HCT116 (cell line): ENCODE data around the gene SLC41A3. TPM values are rescaled to one million over a fixed set of nuclear protein-coding genes. Genes with fewer than 3 reads are reported as not detected.

Experiments
- ATAC-seq: fragments of 200-7000 bp; cut with Tn5 transposase; 2 replicates; pipeline ENCODE4 v1.9.1; 2020; ENCODE audit warnings: mild to moderate bottlenecking, moderate library complexity
- BruUV-seq: library from RNA; stranded (reverse); fragments of 400-500 nt; replicated peaks from 2 replicates; lab custom pipeline; 2021; lab: Mats Ljungman, UMichigan
- CTCF ChIA-PET: fragments of 300-600 bp; sonication (Branson Sonifier 250); formaldehyde crosslinking; loops from one replicate; lab custom pipeline; 2021; ENCODE audit warnings: antibody characterized with exemption; lab: Charles Lee
- POLR2A ChIA-PET: fragments of 300-600, 350-600 bp; sonication (Branson Sonifier 250); formaldehyde crosslinking; loops from one replicate; lab custom pipeline; 2021; ENCODE audit warnings: antibody characterized with exemption; lab: Charles Lee
- RAD21 ChIA-PET, 2 experiments: fragments of 300-600 bp; sonication (Branson Sonifier 250); formaldehyde crosslinking; loops; one replicate each; lab custom pipeline; 2023; ENCODE audit warnings: low total read pairs in 2 of 2; ENCODE audit not compliant: uncharacterized antibody in 2 of 2, unreplicated experiment in 2 of 2, low non-redundant PET in 1 of 2; lab: Charles Lee
- DNase-seq: peaks from one replicate; pipeline ENCODE4 v3.0.0-alpha.2; 2010; ENCODE audit warnings: low read depth, low spot score
- H2AFZ ChIP-seq: fragments of 200-600 bp; shearing (Covaris generic), sonication (generic); 2 replicates; pipeline ENCODE4 v1.6.1; 2017; ENCODE audit warnings: low read depth, mixed run types, mixed read lengths, antibody characterized with exemption, low read length; ENCODE audit not compliant: poor library complexity, severe bottlenecking
- H3K27ac ChIP-seq: 2 replicates; pipeline ENCODE4 v1.5.1; 2012; ENCODE audit warnings: low read depth, low read length
- H3K27me3 ChIP-seq: fragments of 200-600 bp; sonication (generic); 2 replicates; pipeline ENCODE4 v1.6.1; 2016; ENCODE audit warnings: mixed run types, low read length, mixed read lengths; ENCODE audit not compliant: insufficient read depth
- H3K36me3 ChIP-seq, 2 experiments: fragments of 200-500 bp in 1 of 2; fragments of 200-600 bp in 1 of 2; sonication (Bioruptor generic) in 1 of 2; sonication (generic) in 1 of 2; 2 replicates each; pipeline versions ENCODE4 v1.5.1 to v1.6.1; 2014 to 2016; ENCODE audit warnings: low read length in 2 of 2, inconsistent platforms in 1 of 2, mixed read lengths in 1 of 2, mixed run types in 1 of 2; ENCODE audit not compliant: insufficient read depth in 2 of 2, control insufficient read depth in 1 of 2
- H3K4me1 ChIP-seq, 2 experiments: fragments of 200-600 bp in 1 of 2; sonication (generic) in 1 of 2; 2 replicates each; pipeline versions ENCODE4 v1.5.1 to v1.6.1; 2012 to 2017; ENCODE audit warnings: low read length in 2 of 2, inconsistent platforms in 1 of 2, mild to moderate bottlenecking in 1 of 2, mixed read lengths in 1 of 2, mixed run types in 1 of 2, moderate library complexity in 1 of 2; ENCODE audit not compliant: insufficient read depth in 2 of 2, control insufficient read depth in 1 of 2
- H3K4me2 ChIP-seq: fragments of 200-600 bp; sonication (generic); 2 replicates; pipeline ENCODE4 v1.6.1; 2017; ENCODE audit warnings: mixed run types, low read length, mixed read lengths
- H3K4me3 ChIP-seq, 2 experiments: fragments of 200-600 bp in 1 of 2; sonication (generic) in 1 of 2; replicated peaks in 1 of 2; 2 replicates each; pipeline ENCODE4 v1.5.1; 2011 to 2016; ENCODE audit warnings: low read length in 2 of 2, control low read depth in 1 of 2, low read depth in 1 of 2, mild to moderate bottlenecking in 1 of 2, mixed read lengths in 1 of 2, mixed run types in 1 of 2
- H3K79me2 ChIP-seq: fragments of 200-600 bp; sonication (generic); 2 replicates; pipeline ENCODE4 v1.6.1; 2017; ENCODE audit warnings: mild to moderate bottlenecking, mixed run types, low read length, moderate library complexity, mixed read lengths; ENCODE audit not compliant: insufficient read depth
- H3K9ac ChIP-seq: fragments of 200-600 bp; sonication (generic); 2 replicates; pipeline ENCODE4 v1.6.1; 2016; ENCODE audit warnings: low read length, mixed read lengths
- H3K9me2 ChIP-seq: fragments of 200-600 bp; sonication (generic), shearing (Covaris generic); 2 replicates; pipeline ENCODE4 v1.6.1; 2017; ENCODE audit warnings: mixed run types, mild to moderate bottlenecking, moderate library complexity; ENCODE audit not compliant: insufficient read depth
- H3K9me3 ChIP-seq, 2 experiments: fragments of 200-500 bp in 1 of 2; fragments of 200-600 bp in 1 of 2; sonication (Bioruptor generic) in 1 of 2; sonication (generic) in 1 of 2; 2 replicates each; pipeline ENCODE4 v1.6.1; 2014 to 2017; ENCODE audit warnings: low read length in 2 of 2, mixed read lengths in 2 of 2, inconsistent platforms in 1 of 2, low read depth in 1 of 2, mild to moderate bottlenecking in 1 of 2, mixed run types in 1 of 2, moderate library complexity in 1 of 2; ENCODE audit not compliant: control insufficient read depth in 1 of 2, insufficient read depth in 1 of 2
- H4K20me1 ChIP-seq: fragments of 200-600 bp; sonication (generic), shearing (Covaris generic); 2 replicates; pipeline ENCODE4 v1.6.1; 2017; ENCODE audit warnings: mixed run types, mild to moderate bottlenecking, moderate library complexity; ENCODE audit not compliant: insufficient read depth
- EGR1 ChIP-seq: IDR thresholded peaks from 2 replicates; pipeline ENCODE4 v1.6.1; 2012; ENCODE audit warnings: low read depth
- EZH2 ChIP-seq: fragments of 200-600 bp; sonication (generic); IDR thresholded peaks from 2 replicates; pipeline ENCODE4 v1.6.1; 2017; ENCODE audit warnings: antibody characterized with exemption, mixed run types
- EZH2phosphoT487 ChIP-seq: fragments of 200-600 bp; IDR thresholded peaks from 2 replicates; pipeline ENCODE4 v1.6.1; 2018; ENCODE audit warnings: antibody characterized with exemption, borderline replicate concordance
- SIN3A ChIP-seq: IDR thresholded peaks from 2 replicates; pipeline ENCODE4 v1.6.1; 2012; ENCODE audit warnings: low read depth
- SP1 ChIP-seq: IDR thresholded peaks from 2 replicates; pipeline ENCODE4 v1.6.1; 2012; ENCODE audit warnings: low read depth
- SRF ChIP-seq: IDR thresholded peaks from 2 replicates; pipeline ENCODE4 v1.6.1; 2012; ENCODE audit warnings: low read depth
- YY1 ChIP-seq: IDR thresholded peaks from 2 replicates; pipeline ENCODE4 v1.6.1; 2011; ENCODE audit warnings: low read length, low read depth, moderate library complexity, mild to moderate bottlenecking; ENCODE audit not compliant: insufficient replicate concordance; ENCODE audit errors: extremely low read depth
- ZFX ChIP-seq: fragments of 450-650 bp; IDR thresholded peaks from 2 replicates; pipeline ENCODE4 v1.6.1; 2017
- ZNF274 ChIP-seq: fragments of 200-500 bp; sonication (Bioruptor generic); IDR thresholded peaks from 2 replicates; pipeline ENCODE4 v1.6.1; 2014; ENCODE audit warnings: mild to moderate bottlenecking, low read depth, low read length, inconsistent platforms
- intact Hi-C: fragments of 100-400 bp; cut with micrococcal nuclease; formaldehyde crosslinking; loops from 2 replicates; pipeline ENCODE4 v1.10.0; 2022
- total RNA-seq: library from RNA; stranded (reverse); gene quantifications from one replicate; pipeline ENCODE4 v1.2.1, GENCODE V29; 2021; ENCODE audit not compliant: unreplicated experiment
- TF ChIP-seq, protein P1 (sequence below): IDR thresholded peaks from 2 replicates; pipeline ENCODE4 v1.6.1; 2012; ENCODE audit warnings: low read depth
- TF ChIP-seq, protein P2 (sequence below): IDR thresholded peaks from 2 replicates; pipeline ENCODE4 v1.6.1; 2012
- TF ChIP-seq, protein P3 (sequence below), 3 experiments: fragments of 200-600 bp in 1 of 3; sonication (generic) in 1 of 3; IDR thresholded peaks in 2 of 3; conservative IDR thresholded peaks in 1 of 3; 2 replicates each; pipeline ENCODE4 v1.5.1; 2012 to 2017; ENCODE audit warnings: low read depth in 2 of 3, low read length in 2 of 3, antibody characterized with exemption in 1 of 3, borderline replicate concordance in 1 of 3, control low read depth in 1 of 3, mild to moderate bottlenecking in 1 of 3, mixed read lengths in 1 of 3, mixed run types in 1 of 3, moderate library complexity in 1 of 3; ENCODE audit not compliant: insufficient read depth in 1 of 3

Gene SLC41A3
- total RNA-seq, 1 experiment from 2014 or later = 45.9 TPM

DNA sequence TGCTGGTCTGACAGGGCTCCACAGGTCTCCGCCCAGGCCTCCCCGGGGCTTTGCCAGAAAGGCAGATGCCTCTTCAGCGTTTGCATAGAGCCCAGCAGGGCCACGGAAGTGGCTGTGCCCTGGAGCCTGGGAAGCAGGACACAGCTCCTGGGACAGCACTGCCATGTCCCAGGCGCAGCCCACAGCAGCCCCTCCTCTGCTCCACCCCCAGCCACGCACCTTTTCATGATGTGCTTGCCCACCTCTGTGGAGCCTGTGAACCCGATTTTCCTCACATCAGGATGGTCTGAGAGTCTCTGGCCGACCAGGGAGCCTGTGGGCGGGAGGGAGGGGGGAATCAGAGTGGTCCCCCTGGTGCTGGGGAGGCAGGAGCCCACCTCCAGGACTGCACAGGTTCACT, 33.9 kb upstream of the SLC41A3 start (continued):
- TF ChIP-seq, protein P1, sequence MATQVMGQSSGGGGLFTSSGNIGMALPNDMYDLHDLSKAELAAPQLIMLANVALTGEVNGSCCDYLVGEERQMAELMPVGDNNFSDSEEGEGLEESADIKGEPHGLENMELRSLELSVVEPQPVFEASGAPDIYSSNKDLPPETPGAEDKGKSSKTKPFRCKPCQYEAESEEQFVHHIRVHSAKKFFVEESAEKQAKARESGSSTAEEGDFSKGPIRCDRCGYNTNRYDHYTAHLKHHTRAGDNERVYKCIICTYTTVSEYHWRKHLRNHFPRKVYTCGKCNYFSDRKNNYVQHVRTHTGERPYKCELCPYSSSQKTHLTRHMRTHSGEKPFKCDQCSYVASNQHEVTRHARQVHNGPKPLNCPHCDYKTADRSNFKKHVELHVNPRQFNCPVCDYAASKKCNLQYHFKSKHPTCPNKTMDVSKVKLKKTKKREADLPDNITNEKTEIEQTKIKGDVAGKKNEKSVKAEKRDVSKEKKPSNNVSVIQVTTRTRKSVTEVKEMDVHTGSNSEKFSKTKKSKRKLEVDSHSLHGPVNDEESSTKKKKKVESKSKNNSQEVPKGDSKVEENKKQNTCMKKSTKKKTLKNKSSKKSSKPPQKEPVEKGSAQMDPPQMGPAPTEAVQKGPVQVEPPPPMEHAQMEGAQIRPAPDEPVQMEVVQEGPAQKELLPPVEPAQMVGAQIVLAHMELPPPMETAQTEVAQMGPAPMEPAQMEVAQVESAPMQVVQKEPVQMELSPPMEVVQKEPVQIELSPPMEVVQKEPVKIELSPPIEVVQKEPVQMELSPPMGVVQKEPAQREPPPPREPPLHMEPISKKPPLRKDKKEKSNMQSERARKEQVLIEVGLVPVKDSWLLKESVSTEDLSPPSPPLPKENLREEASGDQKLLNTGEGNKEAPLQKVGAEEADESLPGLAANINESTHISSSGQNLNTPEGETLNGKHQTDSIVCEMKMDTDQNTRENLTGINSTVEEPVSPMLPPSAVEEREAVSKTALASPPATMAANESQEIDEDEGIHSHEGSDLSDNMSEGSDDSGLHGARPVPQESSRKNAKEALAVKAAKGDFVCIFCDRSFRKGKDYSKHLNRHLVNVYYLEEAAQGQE = no peak
- TF ChIP-seq SIN3A = no peak
- TF ChIP-seq SP1 = no peak
- TF ChIP-seq, protein P2, sequence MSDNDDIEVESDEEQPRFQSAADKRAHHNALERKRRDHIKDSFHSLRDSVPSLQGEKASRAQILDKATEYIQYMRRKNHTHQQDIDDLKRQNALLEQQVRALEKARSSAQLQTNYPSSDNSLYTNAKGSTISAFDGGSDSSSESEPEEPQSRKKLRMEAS = no peak
- no peak for TF ChIP-seq ZNF274

DNA sequence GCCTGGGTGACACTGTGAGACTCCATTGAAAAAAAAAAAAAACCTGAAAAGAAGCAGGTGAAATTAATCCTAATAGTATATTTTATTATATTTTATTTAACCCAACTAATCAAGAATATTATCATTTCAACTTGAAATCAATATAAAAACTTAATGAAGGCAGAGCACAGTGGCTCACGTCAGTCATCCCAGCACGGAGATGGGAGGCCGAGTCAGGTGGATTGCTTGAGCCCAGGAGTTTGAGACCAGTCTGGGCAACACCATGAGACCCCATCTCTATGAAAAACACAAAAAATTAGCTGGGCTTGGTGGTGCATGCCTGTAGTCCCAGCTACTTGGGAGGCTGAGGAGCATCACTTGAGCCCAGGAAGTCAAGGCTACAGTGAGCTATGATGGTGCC, 33.3 kb upstream of the SLC41A3 start:
- RAD21 ChIA-PET = no interaction called here
- DNase-seq (no peak), ATAC-seq (no peak)
- H3K27ac ChIP-seq = no peak overlapping the region
- H3K4me2 ChIP-seq = no peak overlapping the region
- CTCF ChIA-PET = no interaction called here
- H3K9me2 ChIP-seq = no peaks in the 10 kb centered on the region
- intact Hi-C loops = loop anchor here (10.0 kb wide), 1 partner anchor 192 kb away; no protein-coding TSS in a partner anchor
- H3K27me3 ChIP-seq = no peaks in the 10 kb centered on the region
- H3K4me3 ChIP-seq = no peak overlapping the region
- no peaks in the 10 kb centered on the region for H3K9me3 ChIP-seq
- POLR2A ChIA-PET = no interaction called here
- H3K9ac ChIP-seq = no peak overlapping the region
- no peak overlapping the region for H2AFZ ChIP-seq
- H3K36me3 ChIP-seq = no peaks in the 10 kb centered on the region
- H3K79me2 ChIP-seq = no peaks in the 10 kb centered on the region
- no peak for TF ChIP-seq SRF
- TF ChIP-seq, protein P3, sequence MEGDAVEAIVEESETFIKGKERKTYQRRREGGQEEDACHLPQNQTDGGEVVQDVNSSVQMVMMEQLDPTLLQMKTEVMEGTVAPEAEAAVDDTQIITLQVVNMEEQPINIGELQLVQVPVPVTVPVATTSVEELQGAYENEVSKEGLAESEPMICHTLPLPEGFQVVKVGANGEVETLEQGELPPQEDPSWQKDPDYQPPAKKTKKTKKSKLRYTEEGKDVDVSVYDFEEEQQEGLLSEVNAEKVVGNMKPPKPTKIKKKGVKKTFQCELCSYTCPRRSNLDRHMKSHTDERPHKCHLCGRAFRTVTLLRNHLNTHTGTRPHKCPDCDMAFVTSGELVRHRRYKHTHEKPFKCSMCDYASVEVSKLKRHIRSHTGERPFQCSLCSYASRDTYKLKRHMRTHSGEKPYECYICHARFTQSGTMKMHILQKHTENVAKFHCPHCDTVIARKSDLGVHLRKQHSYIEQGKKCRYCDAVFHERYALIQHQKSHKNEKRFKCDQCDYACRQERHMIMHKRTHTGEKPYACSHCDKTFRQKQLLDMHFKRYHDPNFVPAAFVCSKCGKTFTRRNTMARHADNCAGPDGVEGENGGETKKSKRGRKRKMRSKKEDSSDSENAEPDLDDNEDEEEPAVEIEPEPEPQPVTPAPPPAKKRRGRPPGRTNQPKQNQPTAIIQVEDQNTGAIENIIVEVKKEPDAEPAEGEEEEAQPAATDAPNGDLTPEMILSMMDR (IDR thresholded peaks at IDR 0.05 in 2 of 3, conservative IDR thresholded peaks at IDR 0.05 in 1 of 3; ENCODE audit: borderline replicate concordance in 1 of 3, insufficient read depth in 1 of 3, low read depth in 2 of 3, low read length in 2 of 3) = no peak
- no peak for TF ChIP-seq YY1
- TF ChIP-seq EZH2 = no peak
- TF ChIP-seq EGR1 = no peak
- TF ChIP-seq ZFX = no peak
- TF ChIP-seq EZH2phosphoT487 = no peak
- H4K20me1 ChIP-seq = no peaks in the 10 kb centered on the region
- H3K4me1 ChIP-seq = peaks cover 8 to 13% of the 10 kb centered on the region in 2 experiments; a peak in 3 of 4 replicates
- no TSS peak for BruUV-seq
